G401 (cell line): Measurements from ENCODE around the gene YTHDC1. TPM values are rescaled to one million over a fixed set of nuclear protein-coding genes. Genes with fewer than 3 reads are reported as not detected.

ENCODE experiments used
- total RNA-seq: library from RNA; depleted of rRNA; stranded (reverse); fragments of >200 nt; shearing (Covaris generic); gene quantifications from 2 replicates; pipeline ENCODE4 v1.2.3, GENCODE V29; 2014; rRNA removed

Gene YTHDC1
- total RNA-seq, 1 experiment from 2014 or later, result 25.8 TPM

Other genes with a start within 250 kb of the YTHDC1 start
- not detected in 2 replicates for gene TMPRSS11F, start 220.2 kb downstream of the YTHDC1 start, total RNA-seq
- gene TMPRSS11B, start 104.4 kb downstream of the YTHDC1 start, total RNA-seq, result not detected in 2 replicates
- not detected in 2 replicates for gene TMPRSS11E, start 97.4 kb upstream of the YTHDC1 start, total RNA-seq
- not detected in 2 replicates for gene UGT2B17, start 226.2 kb upstream of the YTHDC1 start, total RNA-seq